Keratinocyte (primary cell): Measurements from ENCODE around the gene CLEC17A. TPM values are rescaled to one million over a fixed set of nuclear protein-coding genes. Genes with fewer than 3 reads are reported as not detected.

Experiments used
- DNase-seq: peaks from one replicate; pipeline ENCODE4 v3.0.0-alpha.2; 2011; ENCODE audit warnings: low read depth, missing footprints, low spot score
- FAIRE-seq: peaks from 2 replicates; lab custom pipeline; 2011; peaks lifted over from hg19 to GRCh38; lab: Jason Lieb, UNC
- H2AFZ ChIP-seq: 2 replicates; pipeline ENCODE4 v1.6.0; 2012; ENCODE audit warnings: low read length, control low read depth, inconsistent platforms; ENCODE audit not compliant: control insufficient read depth
- H3K27ac ChIP-seq: 2 replicates; pipeline ENCODE4 v1.5.1; 2011; ENCODE audit warnings: low read length; ENCODE audit not compliant: control insufficient read depth, insufficient read depth
- H3K27me3 ChIP-seq: 3 replicates; pipeline ENCODE4 v1.6.0; 2011; ENCODE audit warnings: low read length; ENCODE audit not compliant: control insufficient read depth, insufficient read depth; ENCODE audit errors: extremely low read depth
- H3K36me3 ChIP-seq, 2 experiments: 2 replicates in 1 of 2; 3 replicates in 1 of 2; pipeline ENCODE4 v1.5.1; 2011; ENCODE audit warnings: low read length in 2 of 2, mild to moderate bottlenecking in 1 of 2; ENCODE audit not compliant: control insufficient read depth in 2 of 2, insufficient read depth in 2 of 2; ENCODE audit errors: extremely low read depth in 1 of 2
- H3K4me1 ChIP-seq: 3 replicates; pipeline ENCODE4 v1.5.1; 2011; ENCODE audit warnings: low read length; ENCODE audit not compliant: control insufficient read depth, insufficient read depth; ENCODE audit errors: extremely low read depth
- H3K4me2 ChIP-seq: 3 replicates; pipeline ENCODE4 v1.6.0; 2011; ENCODE audit warnings: low read depth, low read length; ENCODE audit not compliant: control insufficient read depth, insufficient read depth; ENCODE audit errors: extremely low read depth
- H3K4me3 ChIP-seq, 3 experiments: fragments of 200-600 bp in 1 of 3; sonication (generic) in 1 of 3; 2 replicates in 2 of 3; 3 replicates in 1 of 3; pipeline ENCODE4 v1.5.1; 2011 to 2016; ENCODE audit warnings: low read length in 3 of 3, mild to moderate bottlenecking in 3 of 3, control low read depth in 2 of 3, inconsistent platforms in 1 of 3, low read depth in 1 of 3, mixed read lengths in 1 of 3, mixed run types in 1 of 3, moderate library complexity in 1 of 3; ENCODE audit not compliant: control insufficient read depth in 2 of 3, insufficient read depth in 2 of 3; ENCODE audit errors: extremely low read depth in 1 of 3
- H3K79me2 ChIP-seq: 2 replicates; pipeline ENCODE4 v1.6.0; 2012; ENCODE audit warnings: low read length; ENCODE audit not compliant: control insufficient read depth, insufficient read depth
- H3K9ac ChIP-seq: 3 replicates; pipeline ENCODE4 v1.6.0; 2011; ENCODE audit warnings: low read length; ENCODE audit not compliant: control insufficient read depth, insufficient read depth; ENCODE audit errors: extremely low read depth
- H3K9me1 ChIP-seq: 3 replicates; pipeline ENCODE4 v1.6.0; 2011; ENCODE audit warnings: low read length; ENCODE audit not compliant: control insufficient read depth, insufficient read depth; ENCODE audit errors: extremely low read depth
- H3K9me3 ChIP-seq: 2 replicates; pipeline ENCODE4 v1.5.1; 2012; ENCODE audit warnings: low read depth, low read length; ENCODE audit not compliant: control insufficient read depth
- H4K20me1 ChIP-seq: 3 replicates; pipeline ENCODE4 v1.6.0; 2011; ENCODE audit warnings: low read length; ENCODE audit not compliant: control insufficient read depth, insufficient read depth; ENCODE audit errors: extremely low read depth
- CTCF ChIP-seq, 3 experiments: IDR thresholded peaks in 1 of 3; conservative IDR thresholded peaks in 1 of 3; optimal IDR thresholded peaks in 1 of 3; 2 replicates in 2 of 3; 3 replicates in 1 of 3; pipeline versions ENCODE3 to v1.5.1; 2011; ENCODE audit warnings: low read length in 3 of 3, mild to moderate bottlenecking in 3 of 3, moderate library complexity in 2 of 3, control low read depth in 1 of 3, inconsistent platforms in 1 of 3; ENCODE audit not compliant: insufficient read depth in 2 of 3; ENCODE audit errors: extremely low read depth in 1 of 3
- EZH2 ChIP-seq: IDR thresholded peaks from one replicate; pipeline ENCODE4 v1.6.1; 2012; ENCODE audit warnings: inconsistent platforms, mild to moderate bottlenecking, low read length, moderate library complexity
- dilution Hi-C: fragments of 300-500 bp; cut with MboI; formaldehyde crosslinking; loops from one replicate; pipeline ENCODE4 v1.7.0; 2020; ENCODE audit warnings: low sequenced_read_pairs; ENCODE audit not compliant: extremely low pct_ligation_motif_present
- polyA plus RNA-seq, 5 experiments: library from polyadenylated mRNA; depleted of rRNA in 3 of 5; stranded (reverse) in 3 of 5; stranded (forward) in 1 of 5; unstranded in 1 of 5; fragments of >200 nt; gene quantifications; 1 replicate in 1 of 5; 2 replicates in 3 of 5; 3 replicates in 1 of 5; pipeline versions ENCODE4 v1.2.1 to v1.2.3, GENCODE V29; 2011 to 2012; ENCODE audit warnings: missing spikeins in 2 of 5, low read depth in 1 of 5, low replicate concordance in 1 of 5

The CLEC17A gene
- polyA plus RNA-seq, 1 donor (not counting 4 experiments of a cell fraction or from before 2014, with no cell fraction given) = not detected

GRCh38 chr19:14614099-14614412 is 31.2 kb downstream of the CLEC17A start:
- no peak overlapping the region for H3K4me2 ChIP-seq
- no peak overlapping the region for H2AFZ ChIP-seq
- no peaks in the 10 kb centered on the region for H3K4me1 ChIP-seq
- dilution Hi-C loops = no loop called here
- no peaks in the 10 kb centered on the region for H3K9me1 ChIP-seq
- no peak overlapping the region for H3K27ac ChIP-seq
- H3K27me3 ChIP-seq = no peaks in the 10 kb centered on the region
- DNase-seq = no peak
- H3K36me3 ChIP-seq = no peaks in the 10 kb centered on the region
- H3K79me2 ChIP-seq = no peaks in the 10 kb centered on the region
- no peak for FAIRE-seq
- H3K9ac ChIP-seq = no peak overlapping the region
- TF ChIP-seq EZH2 (no peak), CTCF (optimal IDR thresholded peaks at IDR 0.05 in 1 of 3, IDR thresholded peaks at IDR 0.05 in 1 of 3, conservative IDR thresholded peaks at IDR 0.05 in 1 of 3; ENCODE audit: extremely low read depth in 1 of 3, insufficient read depth in 2 of 3, low read length in 3 of 3) (no peak)
- H3K9me3 ChIP-seq = peaks cover 1% of the 10 kb centered on the region
- H3K4me3 ChIP-seq = no peak overlapping the region
- no peaks in the 10 kb centered on the region for H4K20me1 ChIP-seq

GRCh38 chr19:14615623-14616022 is 32.7 kb downstream of the CLEC17A start:
- TF ChIP-seq CTCF (optimal IDR thresholded peaks at IDR 0.05 in 1 of 3, IDR thresholded peaks at IDR 0.05 in 1 of 3, conservative IDR thresholded peaks at IDR 0.05 in 1 of 3; ENCODE audit: extremely low read depth in 1 of 3, insufficient read depth in 2 of 3, low read length in 3 of 3) (no peak), EZH2 (no peak)
- FAIRE-seq = no peak
- Histone ChIP-seq H3K27me3 (no peaks in the 10 kb centered on the region), H3K4me2 (no peak overlapping the region), H3K9me1 (no peaks in the 10 kb centered on the region), H3K4me1 (no peaks in the 10 kb centered on the region), H2AFZ (no peak overlapping the region), H3K9ac (no peak overlapping the region), H3K79me2 (no peaks in the 10 kb centered on the region), H4K20me1 (no peaks in the 10 kb centered on the region), H3K4me3 (no peak overlapping the region), H3K27ac (no peak overlapping the region), H3K36me3 (no peaks in the 10 kb centered on the region), H3K9me3 (peaks cover 1% of the 10 kb centered on the region)
- dilution Hi-C loops = no loop called here
- no peak for DNase-seq
